HEK293 (cell line): ENCODE measurements around the gene DIP2B.

Experiments used
- CTCF ChIA-PET: fragments of 350-600 bp; formaldehyde crosslinking; extraction: SDS; loops from one replicate; lab custom pipeline; 2021; ENCODE audit warnings: antibody characterized with exemption; lab: Yijun Ruan, JAX
- POLR2A ChIA-PET: fragments of 300-600 bp; formaldehyde crosslinking; extraction: SDS; loops from one replicate; lab custom pipeline; 2020; ENCODE audit warnings: antibody characterized with exemption, inconsistent platforms; lab: Yijun Ruan, JAX
- H3K27ac ChIP-seq: fragments of 200-500 bp; sonication (Bioruptor generic); 2 replicates; pipeline ENCODE4 v1.5.1; 2014; ENCODE audit warnings: low read depth, low read length, control low read depth, inconsistent platforms; ENCODE audit errors: extremely low read depth
- H3K36me3 ChIP-seq, 2 experiments: fragments of 200-500 bp in 1 of 2; sonication (Bioruptor generic) in 1 of 2; 1 replicate in 1 of 2; 2 replicates in 1 of 2; pipeline ENCODE4 v1.5.1; 2014 to 2017; ENCODE audit warnings: inconsistent platforms in 2 of 2, low read length in 2 of 2; ENCODE audit not compliant: control insufficient read depth in 2 of 2, insufficient read depth in 1 of 2
- H3K4me1 ChIP-seq: fragments of 200-500 bp; sonication (Bioruptor generic); 2 replicates; pipeline ENCODE4 v1.5.1; 2014; ENCODE audit warnings: mild to moderate bottlenecking, low read length, inconsistent platforms; ENCODE audit not compliant: control insufficient read depth, insufficient read depth
- H3K4me3 ChIP-seq: 2 replicates; pipeline ENCODE4 v1.5.1; 2011; ENCODE audit warnings: low read depth, mild to moderate bottlenecking, control low read depth, low read length, moderate library complexity
- H3K9me3 ChIP-seq: fragments of 200-500 bp; sonication (Bioruptor generic); 2 replicates; pipeline ENCODE4 v1.5.1; 2014; ENCODE audit warnings: low read depth, low read length, inconsistent platforms; ENCODE audit not compliant: control insufficient read depth, insufficient read depth
- BCL6B ChIP-seq: fragments of 450-650 bp; formaldehyde crosslinking; IDR thresholded peaks from 2 replicates; pipeline ENCODE4 v1.5.1; 2017; ENCODE audit warnings: missing biosample characterization, missing genetic modification characterization
- FEZF1 ChIP-seq: fragments of 450-650 bp; formaldehyde crosslinking; IDR thresholded peaks from 2 replicates; pipeline ENCODE4 v1.5.1; 2016; ENCODE audit warnings: missing biosample characterization, missing genetic modification characterization
- REST ChIP-seq: fragments of 450-650 bp; formaldehyde crosslinking; IDR thresholded peaks from 2 replicates; pipeline ENCODE4 v1.5.1; 2016; ENCODE audit warnings: missing biosample characterization, missing genetic modification characterization
- TSHZ1 ChIP-seq: fragments of 450-650 bp; formaldehyde crosslinking; IDR thresholded peaks from 2 replicates; pipeline ENCODE4 v1.5.1; 2016; ENCODE audit warnings: missing biosample characterization, missing genetic modification characterization, borderline replicate concordance
- ZBTB11 ChIP-seq: fragments of 450-650 bp; formaldehyde crosslinking; conservative IDR thresholded peaks from 2 replicates; pipeline ENCODE4 v1.5.1; 2016; ENCODE audit warnings: low read depth, missing biosample characterization, missing genetic modification characterization
- ZNF114 ChIP-seq: fragments of 450-650 bp; formaldehyde crosslinking; IDR thresholded peaks from 2 replicates; pipeline ENCODE4 v1.5.0; 2017; ENCODE audit warnings: missing biosample characterization, missing genetic modification characterization
- ZNF146 ChIP-seq: fragments of 450-650 bp; formaldehyde crosslinking; IDR thresholded peaks from 2 replicates; pipeline ENCODE4 v1.5.1; 2016; ENCODE audit warnings: missing biosample characterization, missing genetic modification characterization
- ZNF404 ChIP-seq: fragments of 450-650 bp; formaldehyde crosslinking; IDR thresholded peaks from 2 replicates; pipeline ENCODE4 v1.5.1; 2017; ENCODE audit warnings: missing biosample characterization, missing genetic modification characterization
- ZNF473 ChIP-seq: fragments of 450-650 bp; formaldehyde crosslinking; IDR thresholded peaks from 2 replicates; pipeline ENCODE4 v1.5.1; 2017; ENCODE audit warnings: missing biosample characterization, missing genetic modification characterization
- ZNF513 ChIP-seq: fragments of 450-650 bp; IDR thresholded peaks from 2 replicates; pipeline ENCODE4 v1.5.1; 2018; ENCODE audit warnings: missing biosample characterization, missing genetic modification characterization
- ZNF639 ChIP-seq: fragments of 450-650 bp; formaldehyde crosslinking; IDR thresholded peaks from 2 replicates; pipeline ENCODE4 v1.5.1; 2016; ENCODE audit warnings: missing biosample characterization, missing genetic modification characterization
- ZXDB ChIP-seq: fragments of 450-650 bp; formaldehyde crosslinking; IDR thresholded peaks from 2 replicates; pipeline ENCODE4 v1.5.1; 2016; ENCODE audit warnings: missing biosample characterization, missing genetic modification characterization

The DIP2B gene

GRCh38 chr12:50711121-50711520, 206.3 kb downstream of the DIP2B start:
- H3K27ac ChIP-seq = no peak overlapping the region
- H3K4me1 ChIP-seq = no peaks in the 10 kb centered on the region
- H3K9me3 ChIP-seq = no peaks in the 10 kb centered on the region
- TF ChIP-seq REST (tag by site-specific recombination) = no peak
- TF ChIP-seq ZBTB11 (tag by site-specific recombination) = no peak
- TF ChIP-seq ZNF114 (tag by site-specific recombination) = no peak
- TF ChIP-seq ZXDB = no peak
- TF ChIP-seq FEZF1 (tag by site-specific recombination) = no peak
- no peak for TF ChIP-seq TSHZ1 (tag by site-specific recombination)
- no peak for TF ChIP-seq BCL6B (tag by site-specific recombination)
- TF ChIP-seq ZNF404 (tag by site-specific recombination) = no peak
- TF ChIP-seq ZNF639 = no peak
- TF ChIP-seq ZNF513 (tag by site-specific recombination) = no peak
- TF ChIP-seq ZNF473 = no peak
- no peak for TF ChIP-seq ZNF146 (tag by site-specific recombination)
- ChIA-PET CTCF (interaction anchor here (0.6 kb wide), 1 partner anchor 1408 kb away, joined by 3 read pairs; no protein-coding TSS in a partner anchor), POLR2A (no interaction called here)
- H3K36me3 ChIP-seq = peaks cover 0 to 49% of the 10 kb centered on the region in 2 experiments; a peak in 2 of 3 replicates
- H3K4me3 ChIP-seq = no peak overlapping the region
